HG03108 (cell line): ENCODE results near the gene KMT2C.
"Not testable (repeated sequence)": the region's sequence is repeated elsewhere in the genome, so short reads cannot be mapped to it uniquely, and the experiment has no call there.

Source experiments
- ATAC-seq: cut with Tn5 transposase; IDR thresholded peaks from one replicate; pipeline ENCODE4 v1.9.1; 2021; ENCODE audit warnings: moderate library complexity; ENCODE audit not compliant: unreplicated experiment

The KMT2C gene

GRCh38 chr7:152442330-152442835 is 6.6 kb upstream of the KMT2C start:
- ATAC-seq = no peak

GRCh38 chr7:152441810-152442209 is 6.0 kb upstream of the KMT2C start:
- not testable (repeated sequence) for ATAC-seq

- not testable (repeated sequence) for ATAC-seq
Observed at GRCh38 chr7:152441168-152441567, 5.4 kb upstream of the KMT2C start.

GRCh38 chr7:152438017-152438416 is 2.2 kb upstream of the KMT2C start:
- ATAC-seq = not testable (repeated sequence)

- not testable (repeated sequence) for ATAC-seq
Observed at GRCh38 chr7:152436931-152437575, 1.2 kb upstream of the KMT2C start.

GRCh38 chr7:152436111-152436930 is 518 bp upstream of the KMT2C start:
- peak; percentile 36 for ATAC-seq

- not testable (repeated sequence) for ATAC-seq
Observed at GRCh38 chr7:152434511-152435383, 1.1 kb downstream of the KMT2C start.

GRCh38 chr7:152433721-152434490 is 1.9 kb downstream of the KMT2C start:
- not testable (repeated sequence) for ATAC-seq

GRCh38 chr7:152432735-152433134 is 3.1 kb downstream of the KMT2C start:
- ATAC-seq = not testable (repeated sequence)

GRCh38 chr7:152430854-152431253 is 4.9 kb downstream of the KMT2C start:
- no peak for ATAC-seq

- not testable (repeated sequence) for ATAC-seq
Observed at GRCh38 chr7:152430118-152430517, 5.7 kb downstream of the KMT2C start.

- ATAC-seq = no peak
Observed at GRCh38 chr7:152424348-152425108, 11.3 kb downstream of the KMT2C start.

GRCh38 chr7:152423991-152424347 is 11.8 kb downstream of the KMT2C start:
- no peak for ATAC-seq

- not testable (repeated sequence) for ATAC-seq
Observed at GRCh38 chr7:152423171-152423570, 12.6 kb downstream of the KMT2C start.

- not testable (repeated sequence) for ATAC-seq
Observed at GRCh38 chr7:152420950-152421349, 14.9 kb downstream of the KMT2C start.

GRCh38 chr7:152419473-152420429 is 16.1 kb downstream of the KMT2C start:
- no peak for ATAC-seq

GRCh38 chr7:152414779-152415178 is 21.0 kb downstream of the KMT2C start:
- ATAC-seq = no peak

GRCh38 chr7:152411389-152411788 is 24.4 kb downstream of the KMT2C start:
- no peak for ATAC-seq
